SK-N-SH treated with all-trans-retinoic acid at 6 μM for 48 hours (cell line): ENCODE measurements around the gene PCMT1.
"Not testable (repeated sequence)": the region's sequence is repeated elsewhere in the genome, so short reads cannot be mapped to it uniquely, and the experiment has no call there.

Experiments
- ATAC-seq: fragments of 200-7000 bp; cut with Tn5 transposase; 3 replicates; pipeline ENCODE4 v1.9.1; 2020; ENCODE audit warnings: mild to moderate bottlenecking, moderate library complexity
- BACH2 ChIP-seq: fragments of 250-450 bp; sonication (Bioruptor Pico); IDR thresholded peaks from 2 replicates; pipeline ENCODE4 v1.9.0; 2021; ENCODE audit warnings: mild to moderate bottlenecking, borderline replicate concordance
- ESRRG ChIP-seq: fragments of 250-450 bp; sonication (Bioruptor Pico); IDR thresholded peaks from 2 replicates; pipeline ENCODE4 v1.6.1; 2021; ENCODE audit warnings: mild to moderate bottlenecking
- GLIS3 ChIP-seq: fragments of 250-450 bp; sonication (Bioruptor Pico); IDR thresholded peaks from 2 replicates; pipeline ENCODE4 v1.5.0; 2020; ENCODE audit warnings: mild to moderate bottlenecking, moderate library complexity
- OSR1 ChIP-seq: fragments of 250-450 bp; sonication (Bioruptor Pico); IDR thresholded peaks from 2 replicates; pipeline ENCODE4 v1.8.0; 2022; ENCODE audit warnings: moderate library complexity, mild to moderate bottlenecking, inconsistent platforms
- PPARA ChIP-seq: fragments of 250-450 bp; sonication (Bioruptor Pico); IDR thresholded peaks from 2 replicates; pipeline ENCODE4 v1.5.0; 2020; ENCODE audit warnings: mild to moderate bottlenecking, borderline replicate concordance
- RARB ChIP-seq: fragments of 250-450 bp; sonication (Bioruptor Pico); IDR thresholded peaks from 2 replicates; pipeline ENCODE4 v1.8.0; 2021; ENCODE audit warnings: mild to moderate bottlenecking, moderate library complexity
- SNAI2 ChIP-seq: fragments of 250-450 bp; sonication (Bioruptor Pico); IDR thresholded peaks from 2 replicates; pipeline ENCODE4 v1.5.0; 2020; ENCODE audit warnings: mild to moderate bottlenecking, moderate library complexity
- TCF4 ChIP-seq: fragments of 250-450 bp; sonication (Bioruptor Pico); IDR thresholded peaks from 2 replicates; pipeline ENCODE4 v1.8.0; 2021; ENCODE audit warnings: mild to moderate bottlenecking, moderate library complexity, borderline replicate concordance
- TOX ChIP-seq: fragments of 250-450 bp; sonication (Bioruptor Pico); IDR thresholded peaks from 2 replicates; pipeline ENCODE4 v1.8.0; 2021; ENCODE audit warnings: mild to moderate bottlenecking, moderate library complexity, borderline replicate concordance
- ZC3H10 ChIP-seq: fragments of 250-450 bp; sonication (Bioruptor Pico); IDR thresholded peaks from 2 replicates; pipeline ENCODE4 v1.5.1; 2021; ENCODE audit warnings: mild to moderate bottlenecking, moderate library complexity
- ZFP3 ChIP-seq: fragments of 250-450 bp; sonication (Bioruptor Pico); IDR thresholded peaks from 2 replicates; pipeline ENCODE4 v1.5.0; 2020; ENCODE audit warnings: mild to moderate bottlenecking, moderate library complexity
- ZFP30 ChIP-seq: fragments of 450-650 bp; formaldehyde crosslinking; IDR thresholded peaks from 2 replicates; pipeline ENCODE4 v1.5.0; 2022; ENCODE audit warnings: mild to moderate bottlenecking, moderate library complexity
- ZNF70 ChIP-seq: fragments of 450-650 bp; formaldehyde crosslinking; IDR thresholded peaks from 2 replicates; pipeline ENCODE4 v1.5.0; 2020; ENCODE audit warnings: mild to moderate bottlenecking, moderate library complexity
- ZNF8 ChIP-seq: fragments of 450-650 bp; formaldehyde crosslinking; IDR thresholded peaks from 2 replicates; pipeline ENCODE4 v1.5.0; 2020; ENCODE audit warnings: mild to moderate bottlenecking, moderate library complexity
- TF ChIP-seq, protein P1 (sequence below): fragments of 250-450 bp; sonication (Bioruptor Pico); IDR thresholded peaks from 2 replicates; pipeline ENCODE4 v1.5.0; 2020; ENCODE audit warnings: mild to moderate bottlenecking, moderate library complexity
- TF ChIP-seq, protein P2 (sequence below): fragments of 250-450 bp; sonication (Bioruptor Pico); IDR thresholded peaks from 2 replicates; pipeline ENCODE4 v1.8.0; 2020; ENCODE audit warnings: mild to moderate bottlenecking, moderate library complexity, borderline replicate concordance
- TF ChIP-seq, protein P3 (sequence below): fragments of 250-450 bp; sonication (Bioruptor Pico); IDR thresholded peaks from 2 replicates; pipeline ENCODE4 v1.5.1; 2020; ENCODE audit warnings: low read depth, mild to moderate bottlenecking, moderate library complexity

The PCMT1 gene

DNA sequence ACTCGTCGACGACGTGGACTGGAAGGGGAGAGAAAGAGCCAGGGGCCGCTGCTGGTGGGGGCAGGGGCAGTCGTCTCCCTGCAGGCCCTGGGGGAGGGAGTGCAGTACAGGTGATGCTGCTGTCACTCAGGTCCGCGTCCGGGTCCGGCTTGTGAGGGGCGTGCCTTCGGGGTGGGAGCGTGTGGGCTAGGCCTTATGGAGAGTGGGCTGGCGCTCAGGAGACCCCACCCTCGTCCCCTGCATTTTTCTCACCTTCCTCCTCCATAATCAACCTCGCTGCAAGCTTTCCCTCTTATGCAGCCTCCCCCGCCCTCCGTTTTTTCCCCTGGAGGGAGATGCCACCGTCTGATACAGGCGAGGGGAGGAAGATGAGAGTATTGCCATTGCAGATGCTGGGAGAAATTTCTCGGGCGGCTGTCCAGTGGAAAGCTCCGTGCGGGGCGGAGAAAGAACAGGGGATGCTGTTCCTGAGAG lies 632 bp downstream of the PCMT1 start:
- TF ChIP-seq TOX (CRISPR knock-in tag) (no peak), ZFP30 (CRISPR knock-in tag) (no peak), ZNF70 (CRISPR knock-in tag) (no peak), BACH2 (CRISPR knock-in tag) (no peak), TCF4 (CRISPR knock-in tag) (no peak), SNAI2 (CRISPR knock-in tag) (no peak), RARB (CRISPR knock-in tag) (no peak), ESRRG (CRISPR knock-in tag) (no peak), GLIS3 (CRISPR knock-in tag) (no peak)
- TF ChIP-seq, protein P1, sequence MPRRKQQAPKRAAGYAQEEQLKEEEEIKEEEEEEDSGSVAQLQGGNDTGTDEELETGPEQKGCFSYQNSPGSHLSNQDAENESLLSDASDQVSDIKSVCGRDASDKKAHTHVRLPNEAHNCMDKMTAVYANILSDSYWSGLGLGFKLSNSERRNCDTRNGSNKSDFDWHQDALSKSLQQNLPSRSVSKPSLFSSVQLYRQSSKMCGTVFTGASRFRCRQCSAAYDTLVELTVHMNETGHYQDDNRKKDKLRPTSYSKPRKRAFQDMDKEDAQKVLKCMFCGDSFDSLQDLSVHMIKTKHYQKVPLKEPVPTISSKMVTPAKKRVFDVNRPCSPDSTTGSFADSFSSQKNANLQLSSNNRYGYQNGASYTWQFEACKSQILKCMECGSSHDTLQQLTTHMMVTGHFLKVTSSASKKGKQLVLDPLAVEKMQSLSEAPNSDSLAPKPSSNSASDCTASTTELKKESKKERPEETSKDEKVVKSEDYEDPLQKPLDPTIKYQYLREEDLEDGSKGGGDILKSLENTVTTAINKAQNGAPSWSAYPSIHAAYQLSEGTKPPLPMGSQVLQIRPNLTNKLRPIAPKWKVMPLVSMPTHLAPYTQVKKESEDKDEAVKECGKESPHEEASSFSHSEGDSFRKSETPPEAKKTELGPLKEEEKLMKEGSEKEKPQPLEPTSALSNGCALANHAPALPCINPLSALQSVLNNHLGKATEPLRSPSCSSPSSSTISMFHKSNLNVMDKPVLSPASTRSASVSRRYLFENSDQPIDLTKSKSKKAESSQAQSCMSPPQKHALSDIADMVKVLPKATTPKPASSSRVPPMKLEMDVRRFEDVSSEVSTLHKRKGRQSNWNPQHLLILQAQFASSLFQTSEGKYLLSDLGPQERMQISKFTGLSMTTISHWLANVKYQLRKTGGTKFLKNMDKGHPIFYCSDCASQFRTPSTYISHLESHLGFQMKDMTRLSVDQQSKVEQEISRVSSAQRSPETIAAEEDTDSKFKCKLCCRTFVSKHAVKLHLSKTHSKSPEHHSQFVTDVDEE (CRISPR knock-in tag), result no peak
- peak; percentile 67 for ATAC-seq

DNA sequence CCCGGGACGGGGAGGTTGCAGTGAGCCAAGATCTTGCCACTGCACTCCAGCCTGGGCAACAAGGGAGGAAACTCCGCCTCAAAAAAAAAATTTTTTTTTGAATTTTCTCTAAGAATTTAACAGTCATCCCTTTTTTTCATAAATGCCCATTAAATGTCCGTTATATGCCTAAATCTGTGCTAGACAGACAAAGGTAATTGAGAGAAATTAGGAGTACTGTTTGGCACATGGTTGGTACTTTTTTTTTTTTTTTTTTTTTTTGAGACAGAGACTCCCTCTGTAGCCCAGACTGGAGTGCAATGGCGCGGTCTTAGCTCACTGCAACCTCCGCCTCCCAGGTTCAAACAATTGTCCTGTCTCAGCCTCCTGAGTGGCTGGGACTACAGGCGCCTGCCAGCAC lies 1.7 kb downstream of the PCMT1 start:
- TF ChIP-seq ZNF8 (no peak), TOX (CRISPR knock-in tag) (no peak), ZFP3 (CRISPR knock-in tag) (no peak), GLIS3 (CRISPR knock-in tag) (no peak), ZFP30 (CRISPR knock-in tag) (no peak)
- TF ChIP-seq, protein P1 (CRISPR knock-in tag), result no peak
- ATAC-seq, result no peak

DNA sequence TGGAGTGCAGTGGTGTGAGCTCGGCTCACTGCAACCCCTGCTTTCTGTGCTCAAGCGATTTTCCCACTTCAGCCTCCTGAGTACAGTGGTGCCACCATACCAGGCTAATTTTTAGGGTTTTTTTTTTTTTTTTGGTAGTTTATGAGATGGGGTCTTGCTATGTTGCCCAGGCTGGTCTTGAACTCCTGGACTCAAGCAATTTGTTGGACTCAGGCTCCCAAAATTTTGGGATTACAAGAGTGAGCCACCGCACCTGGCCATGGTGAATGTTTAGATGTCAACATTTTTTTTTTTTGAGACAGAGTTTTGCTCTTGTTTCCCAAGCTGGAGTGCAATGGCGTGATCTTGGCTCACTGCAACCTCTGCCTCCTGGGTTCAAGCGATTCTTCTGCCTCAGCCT lies 2.4 kb downstream of the PCMT1 start:
- ATAC-seq, result not testable (repeated sequence)

DNA sequence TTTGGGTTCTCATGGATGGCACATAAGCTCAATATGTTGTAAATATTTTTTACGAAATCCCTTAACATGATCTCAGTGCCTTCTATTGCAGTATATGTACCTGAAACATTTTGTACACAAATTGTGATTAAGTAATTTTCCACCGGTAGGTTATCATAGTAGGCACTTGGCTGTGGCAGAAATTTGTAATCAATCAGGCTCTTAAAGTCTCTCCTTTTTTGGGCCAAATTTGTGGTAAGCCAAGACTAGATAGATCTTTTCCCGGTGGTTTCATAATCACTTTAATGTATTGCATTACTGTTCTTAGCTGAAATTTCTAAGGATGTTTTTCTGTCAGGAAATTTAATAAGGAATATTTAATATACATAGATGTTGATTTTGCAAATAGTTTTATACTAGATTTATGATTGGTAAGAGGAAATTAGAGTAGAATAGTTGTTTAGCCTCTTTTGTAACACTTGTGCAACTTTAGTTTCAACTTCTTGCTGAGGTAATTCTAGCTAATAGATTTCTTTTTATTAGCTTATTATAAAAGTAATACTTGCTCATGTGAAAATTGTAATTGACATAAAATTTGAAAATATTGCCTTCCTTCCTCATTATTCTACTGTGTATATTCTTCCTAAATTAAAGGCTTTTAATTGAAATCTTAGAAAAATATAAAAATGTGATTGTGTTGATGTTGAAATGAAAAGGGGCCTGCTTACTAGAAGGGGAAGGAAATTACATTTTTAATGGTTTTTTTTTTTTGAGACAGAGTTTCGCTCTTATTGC lies 3.2 kb downstream of the PCMT1 start:
- ATAC-seq, result no peak
- no peak for TF ChIP-seq OSR1 (CRISPR knock-in tag)
- no peak for TF ChIP-seq PPARA (CRISPR knock-in tag)
- TF ChIP-seq SNAI2 (CRISPR knock-in tag), result no peak
- TF ChIP-seq, protein P2, sequence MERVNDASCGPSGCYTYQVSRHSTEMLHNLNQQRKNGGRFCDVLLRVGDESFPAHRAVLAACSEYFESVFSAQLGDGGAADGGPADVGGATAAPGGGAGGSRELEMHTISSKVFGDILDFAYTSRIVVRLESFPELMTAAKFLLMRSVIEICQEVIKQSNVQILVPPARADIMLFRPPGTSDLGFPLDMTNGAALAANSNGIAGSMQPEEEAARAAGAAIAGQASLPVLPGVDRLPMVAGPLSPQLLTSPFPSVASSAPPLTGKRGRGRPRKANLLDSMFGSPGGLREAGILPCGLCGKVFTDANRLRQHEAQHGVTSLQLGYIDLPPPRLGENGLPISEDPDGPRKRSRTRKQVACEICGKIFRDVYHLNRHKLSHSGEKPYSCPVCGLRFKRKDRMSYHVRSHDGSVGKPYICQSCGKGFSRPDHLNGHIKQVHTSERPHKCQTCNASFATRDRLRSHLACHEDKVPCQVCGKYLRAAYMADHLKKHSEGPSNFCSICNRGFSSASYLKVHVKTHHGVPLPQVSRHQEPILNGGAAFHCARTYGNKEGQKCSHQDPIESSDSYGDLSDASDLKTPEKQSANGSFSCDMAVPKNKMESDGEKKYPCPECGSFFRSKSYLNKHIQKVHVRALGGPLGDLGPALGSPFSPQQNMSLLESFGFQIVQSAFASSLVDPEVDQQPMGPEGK, result no peak
- TF ChIP-seq TCF4 (CRISPR knock-in tag), result no peak
- TF ChIP-seq ZNF8, result no peak
- no peak for TF ChIP-seq ZC3H10 (CRISPR knock-in tag)
- TF ChIP-seq, protein P3, sequence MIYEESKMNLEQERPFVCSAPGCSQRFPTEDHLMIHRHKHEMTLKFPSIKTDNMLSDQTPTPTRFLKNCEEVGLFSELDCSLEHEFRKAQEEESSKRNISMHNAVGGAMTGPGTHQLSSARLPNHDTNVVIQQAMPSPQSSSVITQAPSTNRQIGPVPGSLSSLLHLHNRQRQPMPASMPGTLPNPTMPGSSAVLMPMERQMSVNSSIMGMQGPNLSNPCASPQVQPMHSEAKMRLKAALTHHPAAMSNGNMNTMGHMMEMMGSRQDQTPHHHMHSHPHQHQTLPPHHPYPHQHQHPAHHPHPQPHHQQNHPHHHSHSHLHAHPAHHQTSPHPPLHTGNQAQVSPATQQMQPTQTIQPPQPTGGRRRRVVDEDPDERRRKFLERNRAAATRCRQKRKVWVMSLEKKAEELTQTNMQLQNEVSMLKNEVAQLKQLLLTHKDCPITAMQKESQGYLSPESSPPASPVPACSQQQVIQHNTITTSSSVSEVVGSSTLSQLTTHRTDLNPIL (CRISPR knock-in tag), result no peak
- TF ChIP-seq ZNF70 (CRISPR knock-in tag), result no peak
- TF ChIP-seq BACH2 (CRISPR knock-in tag), result no peak
- TF ChIP-seq GLIS3 (CRISPR knock-in tag), result no peak

DNA sequence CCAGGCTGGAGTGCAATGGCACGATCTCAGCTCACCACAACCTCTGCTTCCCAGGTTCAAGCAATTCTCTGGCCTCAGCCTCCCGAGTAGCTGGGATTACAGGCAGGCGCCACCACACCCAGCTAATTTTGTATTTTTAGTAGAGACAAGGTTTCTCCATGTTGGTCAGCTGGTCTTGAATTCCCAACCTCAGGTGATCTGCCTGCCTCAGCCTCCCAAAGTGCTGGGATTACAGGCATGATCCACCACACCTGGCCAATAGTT lies 3.8 kb downstream of the PCMT1 start:
- ATAC-seq, result not testable (repeated sequence)
